Breast epithelium (tissue), 3 donors: ENCODE results near the gene SMIM43.

Source experiments
- POLR2A ChIP-seq: fragments of 450-650 bp; IDR thresholded peaks from one replicate; pipeline ENCODE4 v1.6.1; 2016; ENCODE audit warnings: antibody characterized with exemption, mild to moderate bottlenecking, moderate library complexity
- POLR2AphosphoS5 ChIP-seq, 3 donors: sonication (generic); formaldehyde crosslinking; IDR thresholded peaks; one replicate each; pipeline ENCODE4 v1.6.1; 2017; ENCODE audit warnings: antibody characterized with exemption in 3 of 3
- TF ChIP-seq, protein P1 (sequence below), 3 donors: fragments of 450-650 bp; IDR thresholded peaks; one replicate each; pipeline ENCODE4 v1.5.1; 2016 to 2017; ENCODE audit warnings: antibody characterized with exemption in 3 of 3, mild to moderate bottlenecking in 3 of 3, moderate library complexity in 3 of 3

DNA sequence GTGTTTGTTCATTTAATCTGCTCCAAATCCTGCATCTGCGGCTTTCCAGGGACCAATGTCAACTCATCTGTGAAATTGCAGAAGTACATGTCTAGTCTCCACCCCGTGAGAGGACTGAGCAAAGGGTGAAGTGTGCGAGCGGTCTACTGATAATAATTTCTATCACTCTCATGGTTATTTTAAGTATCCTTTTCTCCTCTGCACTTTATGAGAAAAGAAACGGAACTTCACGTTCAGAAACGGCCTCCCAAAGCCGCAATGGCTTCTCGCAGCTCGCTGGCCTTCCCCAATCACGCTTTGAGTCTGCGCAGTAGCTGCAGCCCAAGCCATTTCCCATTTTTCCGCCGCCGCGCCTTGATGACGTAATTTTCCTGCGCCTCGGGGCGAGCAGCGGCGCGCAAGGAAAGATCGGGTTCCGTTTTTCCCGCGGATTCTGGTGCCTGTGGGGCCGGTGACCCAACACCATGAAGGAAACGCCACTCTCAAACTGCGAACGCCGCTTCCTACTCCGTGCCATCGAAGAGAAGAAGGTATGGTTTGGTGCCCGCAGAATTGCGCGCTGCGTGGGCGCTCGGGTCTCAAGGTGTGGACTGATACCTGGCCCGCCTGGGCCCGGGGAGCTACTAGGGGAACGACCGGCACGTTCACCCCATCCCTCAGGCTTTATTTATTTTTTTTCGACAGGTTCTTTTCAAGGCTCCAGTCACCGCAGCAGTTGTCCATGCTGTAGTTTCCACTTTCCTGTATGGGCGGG is 36.2 kb upstream of the SMIM43 start, which contains the start of gene EXOSC9:
- TF ChIP-seq, protein P1, sequence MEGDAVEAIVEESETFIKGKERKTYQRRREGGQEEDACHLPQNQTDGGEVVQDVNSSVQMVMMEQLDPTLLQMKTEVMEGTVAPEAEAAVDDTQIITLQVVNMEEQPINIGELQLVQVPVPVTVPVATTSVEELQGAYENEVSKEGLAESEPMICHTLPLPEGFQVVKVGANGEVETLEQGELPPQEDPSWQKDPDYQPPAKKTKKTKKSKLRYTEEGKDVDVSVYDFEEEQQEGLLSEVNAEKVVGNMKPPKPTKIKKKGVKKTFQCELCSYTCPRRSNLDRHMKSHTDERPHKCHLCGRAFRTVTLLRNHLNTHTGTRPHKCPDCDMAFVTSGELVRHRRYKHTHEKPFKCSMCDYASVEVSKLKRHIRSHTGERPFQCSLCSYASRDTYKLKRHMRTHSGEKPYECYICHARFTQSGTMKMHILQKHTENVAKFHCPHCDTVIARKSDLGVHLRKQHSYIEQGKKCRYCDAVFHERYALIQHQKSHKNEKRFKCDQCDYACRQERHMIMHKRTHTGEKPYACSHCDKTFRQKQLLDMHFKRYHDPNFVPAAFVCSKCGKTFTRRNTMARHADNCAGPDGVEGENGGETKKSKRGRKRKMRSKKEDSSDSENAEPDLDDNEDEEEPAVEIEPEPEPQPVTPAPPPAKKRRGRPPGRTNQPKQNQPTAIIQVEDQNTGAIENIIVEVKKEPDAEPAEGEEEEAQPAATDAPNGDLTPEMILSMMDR (IDR thresholded peaks at IDR 0.05): no peak
- TF ChIP-seq POLR2A (peak; percentile 49), POLR2AphosphoS5 (IDR thresholded peaks at IDR 0.05) (peak; percentile 87 to 95 (median 92))
